ENCODE measurements around the gene TRAPPC1. TPM values are rescaled to one million over a fixed set of nuclear protein-coding genes. Genes with fewer than 3 reads are reported as not detected.

The TRAPPC1 gene
- total RNA-seq, 1 experiment from 2014 or later, result 132 TPM

GRCh38 chr17:7956228-7956965 is 24.7 kb upstream of the TRAPPC1 start:
- Mint-ChIP-seq H3K27ac (peak overlapping the region in 1 of 3 experiments; percentile 40; a peak in 1 of 7 replicates), H3K4me1 (peaks cover 9 to 16% of the 10 kb centered on the region in 2 experiments), H3K4me3 (no peak overlapping the region), H3K9me3 (no peaks in the 10 kb centered on the region), H3K36me3 (ENCODE audit: insufficient read depth in 1 of 3, low read depth in 3 of 3) (no peaks in the 10 kb centered on the region), H3K27me3 (ENCODE audit: low read depth) (no peaks in the 10 kb centered on the region; the same call in none of the 2 replicates)
- H2BK12ac ChIP-seq (ENCODE audit: insufficient read length, low read depth, low read length), result no peak overlapping the region
- H2BK120ac ChIP-seq (ENCODE audit: low read depth, low read length, poor library complexity, severe bottlenecking), result no peak overlapping the region
- no peaks in the 10 kb centered on the region; the same call in 1 of the 2 replicates for H3K4me1 ChIP-seq (ENCODE audit: insufficient read depth, low read length)
- DNase-seq, result no peak
- no peak overlapping the region for H2BK20ac ChIP-seq (ENCODE audit: low read depth, low read length, poor library complexity, severe bottlenecking)
- no peak overlapping the region for H3K18ac ChIP-seq (ENCODE audit: insufficient read length, low read depth, low read length)
- H3K27me3 ChIP-seq (ENCODE audit: insufficient read depth, low read length), result no peaks in the 10 kb centered on the region
- H3K23me2 ChIP-seq (ENCODE audit: insufficient read length, low read depth, low read length, poor library complexity, severe bottlenecking), result no peaks in the 10 kb centered on the region
- no peak overlapping the region for H3K9ac ChIP-seq (ENCODE audit: extremely low read depth, insufficient read length, low read length)
- H4K8ac ChIP-seq (replicated peaks; ENCODE audit: insufficient read length, low read depth, low read length), result no peak overlapping the region
- H4K5ac ChIP-seq (ENCODE audit: insufficient read length, low read depth, low read length), result no peak overlapping the region
- H3K4ac ChIP-seq (ENCODE audit: low read depth, low read length), result no peak overlapping the region
- H3K9me3 ChIP-seq (ENCODE audit: control insufficient read depth, low read depth, low read length), result no peaks in the 10 kb centered on the region
- no peak overlapping the region for H3K14ac ChIP-seq (ENCODE audit: insufficient read depth, low read length)
- no peak overlapping the region for H4K91ac ChIP-seq (ENCODE audit: insufficient read length, low read depth, low read length)
- TF ChIP-seq CTCF (conservative IDR thresholded peaks at IDR 0.05), result no peak
- H3K4me2 ChIP-seq (ENCODE audit: insufficient read depth, insufficient read length, low read length), result no peak overlapping the region
- H4K20me1 ChIP-seq (ENCODE audit: control insufficient read depth, insufficient read depth, insufficient read length), result no peaks in the 10 kb centered on the region
- no CpG with 5 or more reads among the region's 11 CpGs for WGBS (ENCODE audit: extremely low coverage, insufficient read length, low lambda C conversion rate)
- H2BK5ac ChIP-seq (ENCODE audit: insufficient read length, low read length), result no peak overlapping the region
- no peak overlapping the region for H3T11ph ChIP-seq (ENCODE audit: low read length)
- no peak overlapping the region for H2AK5ac ChIP-seq (ENCODE audit: insufficient read length, low read length)
- H2AFZ ChIP-seq (ENCODE audit: low read length), result no peak overlapping the region
- H3K56ac ChIP-seq (ENCODE audit: insufficient read length, low read depth, low read length), result no peak overlapping the region
- H3K79me1 ChIP-seq (ENCODE audit: insufficient read depth, low read depth, low read length, poor library complexity, severe bottlenecking), result no peaks in the 10 kb centered on the region
- H3K79me2 ChIP-seq (ENCODE audit: insufficient read depth, low read length), result no peaks in the 10 kb centered on the region
- H3K27ac ChIP-seq (ENCODE audit: insufficient read length, low read depth, low read length), result no peak overlapping the region
- no peak overlapping the region for H2BK15ac ChIP-seq (ENCODE audit: low read depth, low read length)
- H3K23ac ChIP-seq (ENCODE audit: insufficient read length, low read depth, low read length), result no peak overlapping the region
